B cell (primary cell): ENCODE data around the gene E2F7. TPM values are rescaled to one million over a fixed set of nuclear protein-coding genes. Genes with fewer than 3 reads are reported as not detected.

Experiments
- ATAC-seq: fragments of 200-7000 bp; cut with Tn5 transposase; one replicate; pipeline ENCODE4 v1.10.0; 2021; ENCODE audit warnings: low read depth, mild to moderate bottlenecking, moderate number of reproducible peaks, moderate library complexity
- CTCF ChIA-PET: fragments of 350-600 bp; sonication (Branson Sonifier 250); formaldehyde crosslinking; loops from one replicate; lab custom pipeline; 2021; ENCODE audit warnings: antibody characterized with exemption, inconsistent platforms; lab: Charles Lee
- POLR2A ChIA-PET: fragments of 350-600 bp; sonication (Branson Sonifier 250); formaldehyde crosslinking; loops from one replicate; lab custom pipeline; 2021; ENCODE audit warnings: antibody characterized with exemption; lab: Charles Lee
- DNase-seq: peaks from one replicate; pipeline ENCODE4 v3.0.0; 2013
- H2AFZ ChIP-seq: 2 replicates; pipeline ENCODE4 v1.6.1; 2012; ENCODE audit warnings: mild to moderate bottlenecking, low read depth, low read length; ENCODE audit not compliant: insufficient read depth, poor library complexity, severe bottlenecking
- H3K27ac ChIP-seq, 2 donors: 1 replicate in 1 of 2; 2 replicates in 1 of 2; pipeline ENCODE4 v1.5.1; 2012 to 2013; ENCODE audit warnings: low read length in 2 of 2, mild to moderate bottlenecking in 2 of 2, moderate library complexity in 1 of 2
- H3K27me3 ChIP-seq, 4 experiments: fragments of 200-600 bp in 1 of 4; sonication (generic) in 1 of 4; replicated peaks in 1 of 4; 1 replicate in 2 of 4; 2 replicates in 2 of 4; pipeline versions ENCODE4 v1.6.1 to v1.7.0; 2013 to 2016; ENCODE audit warnings: low read length in 3 of 4, mild to moderate bottlenecking in 2 of 4, mixed read lengths in 1 of 4, moderate library complexity in 1 of 4; ENCODE audit not compliant: insufficient read depth in 4 of 4, control insufficient read depth in 3 of 4; ENCODE audit errors: control extremely low read depth in 1 of 4
- H3K36me3 ChIP-seq, 2 experiments: replicated peaks in 1 of 2; 1 replicate in 1 of 2; 2 replicates in 1 of 2; pipeline versions ENCODE4 v1.6.1 to v1.7.1; 2013; ENCODE audit warnings: low read length in 1 of 2; ENCODE audit not compliant: insufficient read depth in 2 of 2, control insufficient read depth in 1 of 2; ENCODE audit errors: control extremely low read depth in 1 of 2, extremely low read depth in 1 of 2
- H3K4me1 ChIP-seq, 2 donors: fragments of 200-600 bp in 1 of 2; sonication (generic) in 1 of 2; 1 replicate in 1 of 2; 2 replicates in 1 of 2; pipeline versions ENCODE4 v1.5.1 to v1.6.1; 2013 to 2017; ENCODE audit warnings: low read length in 2 of 2; ENCODE audit not compliant: control insufficient read depth in 2 of 2, insufficient read depth in 2 of 2
- H3K4me2 ChIP-seq: replicated peaks from 2 replicates; pipeline ENCODE3; 2012; ENCODE audit warnings: mild to moderate bottlenecking, low read depth, low read length; ENCODE audit not compliant: poor library complexity, severe bottlenecking
- H3K4me3 ChIP-seq, 5 experiments: fragments of 200-600 bp in 1 of 5; sonication (generic) in 1 of 5; 1 replicate in 3 of 5; 2 replicates in 2 of 5; pipeline versions ENCODE4 v1.5.1 to v1.7.0; 2011 to 2016; ENCODE audit warnings: low read length in 4 of 5, mild to moderate bottlenecking in 4 of 5, low read depth in 2 of 5, control low read depth in 1 of 5, moderate library complexity in 1 of 5; ENCODE audit not compliant: insufficient read depth in 1 of 5; ENCODE audit errors: control extremely low read depth in 1 of 5, extremely low read depth in 1 of 5
- H3K79me2 ChIP-seq: fragments of 200-600 bp; sonication (generic); one replicate; pipeline ENCODE4 v1.6.0; 2016; ENCODE audit warnings: low read length; ENCODE audit not compliant: control insufficient read depth, insufficient read depth
- H3K9ac ChIP-seq: fragments of 200-600 bp; sonication (generic); 2 replicates; pipeline ENCODE4 v1.6.1; 2017; ENCODE audit warnings: mild to moderate bottlenecking, low read length, moderate library complexity
- H3K9me3 ChIP-seq, 3 donors: one replicate each; pipeline versions ENCODE4 v1.6.1 to v1.7.1; 2013; ENCODE audit warnings: low read length in 2 of 3; ENCODE audit not compliant: control insufficient read depth in 2 of 3, insufficient read depth in 1 of 3; ENCODE audit errors: control extremely low read depth in 1 of 3
- H4K20me1 ChIP-seq: 2 replicates; pipeline ENCODE4 v1.6.0; 2012; ENCODE audit warnings: mild to moderate bottlenecking, low read length; ENCODE audit not compliant: insufficient read depth, control insufficient read depth, poor library complexity, severe bottlenecking
- H3K27ac Mint-ChIP-seq: one replicate; pipeline ENCODE4 v1.8.0; 2021; ENCODE audit warnings: mixed read lengths
- H3K27me3 Mint-ChIP-seq: one replicate; pipeline ENCODE4 v1.8.0; 2021; ENCODE audit warnings: mixed read lengths
- H3K4me1 Mint-ChIP-seq: one replicate; pipeline ENCODE4 v1.8.0; 2021; ENCODE audit warnings: mixed read lengths
- H3K4me3 Mint-ChIP-seq: one replicate; pipeline ENCODE4 v1.8.0; 2021; ENCODE audit warnings: mixed read lengths
- H3K9me3 Mint-ChIP-seq: one replicate; pipeline ENCODE4 v1.8.0; 2022; ENCODE audit warnings: mixed read lengths; ENCODE audit not compliant: insufficient read depth
- CTCF ChIP-seq: fragments of 200-600 bp; IDR thresholded peaks from one replicate; pipeline ENCODE4 v1.8.0; 2022; ENCODE audit warnings: antibody characterized with exemption, mild to moderate bottlenecking
- EZH2 ChIP-seq: IDR thresholded peaks from 2 replicates; pipeline ENCODE4 v1.6.1; 2012; ENCODE audit warnings: borderline replicate concordance, low read depth, mild to moderate bottlenecking, moderate library complexity, low read length; ENCODE audit not compliant: insufficient read depth, poor library complexity, severe bottlenecking
- WGBS: methylation state at CpG from one replicate; pipeline ENCODE4 v1.1.5; 2013; ENCODE audit warnings: missing lambda C conversion rate; ENCODE audit not compliant: insufficient coverage; 5-methylcytosine and 5-hydroxymethylcytosine counted together
- intact Hi-C: fragments of 100-400 bp; cut with micrococcal nuclease; formaldehyde crosslinking; loops from one replicate; pipeline ENCODE4 v1.10.0; 2022
- polyA plus RNA-seq: library from polyadenylated mRNA; depleted of rRNA; stranded (reverse); fragments of >200 nt; gene quantifications from 2 replicates; pipeline ENCODE4 v1.2.3, GENCODE V29; 2012
- total RNA-seq, 2 donors: library from RNA; stranded (reverse); fragments of 120-200 nt in 1 of 2; gene quantifications; 1 replicate in 1 of 2; 2 replicates in 1 of 2; pipeline versions ENCODE4 v1.2.3 to v1.2.4, GENCODE V29; 2013 to 2022

Gene E2F7
- total and polyA plus RNA-seq, 2 donors (not counting 1 experiment from before 2014, with no cell fraction given), result 0.15 to 0.42 TPM

- no peaks in the 10 kb centered on the region for H3K9me3 ChIP-seq
- no peaks in the 10 kb centered on the region for H3K27me3 Mint-ChIP-seq
- no peak overlapping the region for H3K9ac ChIP-seq
- intact Hi-C loops, result no loop called here
- H3K4me2 ChIP-seq, result no peak overlapping the region
- 80% methylated on average over 1 of the region's 1 CpG for WGBS
- H3K4me3 ChIP-seq, result no peak overlapping the region
- ATAC-seq, result no peak
- H3K27ac Mint-ChIP-seq, result no peak overlapping the region
- peaks cover 0 to 10% of the 10 kb centered on the region in 2 donors for H3K4me1 ChIP-seq
- no peaks in the 10 kb centered on the region for H3K79me2 ChIP-seq
- POLR2A ChIA-PET, result no interaction called here
- no peaks in the 10 kb centered on the region for H3K36me3 ChIP-seq
- peaks cover 0 to 3% (median 0%) of the 10 kb centered on the region in 4 experiments for H3K27me3 ChIP-seq
- H3K27ac ChIP-seq, result no peak overlapping the region
- no peaks in the 10 kb centered on the region for H4K20me1 ChIP-seq
- no peaks in the 10 kb centered on the region for H3K9me3 Mint-ChIP-seq
- TF ChIP-seq EZH2, result no peak
- no peak for TF ChIP-seq CTCF
- H3K4me3 Mint-ChIP-seq, result no peak overlapping the region
- no peak overlapping the region for H2AFZ ChIP-seq
- CTCF ChIA-PET, result no interaction called here
- DNase-seq, result no peak
- peaks cover 23% of the 10 kb centered on the region for H3K4me1 Mint-ChIP-seq
Measured at GRCh38 chr12:77089686-77090220, 24.4 kb upstream of the E2F7 start.

GRCh38 chr12:77087427-77087826, 22.1 kb upstream of the E2F7 start:
- no peak for DNase-seq
- H3K9ac ChIP-seq, result no peak overlapping the region
- H3K4me1 Mint-ChIP-seq, result peaks cover 12% of the 10 kb centered on the region
- peaks cover 0 to 3% (median 0%) of the 10 kb centered on the region in 4 experiments for H3K27me3 ChIP-seq
- WGBS, result 70% methylated on average over 4 of the region's 4 CpGs
- no peaks in the 10 kb centered on the region for H3K9me3 Mint-ChIP-seq
- H3K4me3 Mint-ChIP-seq, result no peak overlapping the region
- H3K4me3 ChIP-seq, result no peak overlapping the region
- no peak overlapping the region for H2AFZ ChIP-seq
- H4K20me1 ChIP-seq, result no peaks in the 10 kb centered on the region
- no peaks in the 10 kb centered on the region for H3K9me3 ChIP-seq
- H3K36me3 ChIP-seq, result no peaks in the 10 kb centered on the region
- CTCF ChIA-PET, result no interaction called here
- no peak for ATAC-seq
- intact Hi-C loops, result no loop called here
- POLR2A ChIA-PET, result no interaction called here
- TF ChIP-seq CTCF (no peak), EZH2 (no peak)
- H3K79me2 ChIP-seq, result no peaks in the 10 kb centered on the region
- H3K27me3 Mint-ChIP-seq, result no peaks in the 10 kb centered on the region
- peaks cover 0 to 7% of the 10 kb centered on the region in 2 donors for H3K4me1 ChIP-seq
- H3K4me2 ChIP-seq, result no peak overlapping the region
- H3K27ac Mint-ChIP-seq, result no peak overlapping the region
- no peak overlapping the region for H3K27ac ChIP-seq
